ENCODE data around the gene NRN1. TPM values are rescaled to one million over a fixed set of nuclear protein-coding genes. Genes with fewer than 3 reads are reported as not detected.
"Not testable (repeated sequence)": the region's sequence is repeated elsewhere in the genome, so short reads cannot be mapped to it uniquely, and the experiment has no call there.

Gene NRN1
- total RNA-seq, 2 donors from 2014 or later = 1.1 TPM

DNA sequence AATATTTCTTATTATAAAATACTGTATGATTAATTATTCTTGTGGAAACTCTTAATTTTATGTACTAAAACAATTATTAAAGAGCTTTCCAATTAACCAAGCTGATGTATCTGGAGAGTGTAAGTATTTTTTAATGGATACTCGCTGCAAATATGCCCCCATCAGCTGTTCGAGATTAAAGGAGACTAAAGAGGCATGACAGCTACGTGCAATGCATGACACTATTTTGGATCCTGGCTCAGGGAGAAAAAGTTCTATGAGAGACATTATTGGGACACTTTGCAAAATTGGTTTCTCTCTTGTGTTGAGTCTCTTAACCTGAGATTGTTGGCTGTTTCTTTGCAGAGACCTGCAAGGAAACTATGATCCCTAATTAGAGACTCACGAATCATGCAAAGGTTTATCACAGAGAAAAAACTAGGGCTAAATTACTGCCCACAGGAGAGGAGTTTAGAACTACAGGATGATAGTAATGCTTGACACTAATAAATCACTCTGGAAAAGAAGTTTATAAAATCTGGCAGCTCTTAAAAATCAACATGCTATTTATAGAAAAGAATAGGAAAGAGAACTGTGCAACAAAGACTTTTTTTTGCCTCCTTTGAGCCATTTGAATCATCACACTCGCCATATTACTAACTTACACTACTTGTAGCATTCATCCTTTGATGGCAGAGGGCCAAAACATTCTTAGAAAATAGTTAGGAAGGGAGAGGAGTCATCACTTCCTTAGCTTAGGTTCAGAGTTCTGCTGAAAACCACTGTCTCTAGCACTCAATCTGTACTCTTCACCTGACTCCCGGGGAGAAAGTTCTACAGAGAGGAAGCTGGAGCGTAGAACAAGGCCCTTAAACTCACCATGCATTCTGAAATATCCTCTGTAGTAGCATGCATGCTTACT lies 25.3 kb downstream of the NRN1 start:
- Histone ChIP-seq H3K36me3 (no peaks in the 10 kb centered on the region), H3K9me3 (no peaks in the 10 kb centered on the region), H3K4me1 (replicated peaks) (no peaks in the 10 kb centered on the region), H3K27ac (no peak overlapping the region), H3K4me3 (no peak overlapping the region), H3K27me3 (replicated peaks; ENCODE audit: insufficient read depth) (no peaks in the 10 kb centered on the region)
- WGBS = 61% methylated on average over 7 of the region's 7 CpGs
- no peak for TF ChIP-seq POLR2A (IDR thresholded peaks at IDR 0.05)
- intact Hi-C loops (cut with DNase I) = no loop called here
- DNase-seq (ENCODE audit: low spot score) = no peak

DNA sequence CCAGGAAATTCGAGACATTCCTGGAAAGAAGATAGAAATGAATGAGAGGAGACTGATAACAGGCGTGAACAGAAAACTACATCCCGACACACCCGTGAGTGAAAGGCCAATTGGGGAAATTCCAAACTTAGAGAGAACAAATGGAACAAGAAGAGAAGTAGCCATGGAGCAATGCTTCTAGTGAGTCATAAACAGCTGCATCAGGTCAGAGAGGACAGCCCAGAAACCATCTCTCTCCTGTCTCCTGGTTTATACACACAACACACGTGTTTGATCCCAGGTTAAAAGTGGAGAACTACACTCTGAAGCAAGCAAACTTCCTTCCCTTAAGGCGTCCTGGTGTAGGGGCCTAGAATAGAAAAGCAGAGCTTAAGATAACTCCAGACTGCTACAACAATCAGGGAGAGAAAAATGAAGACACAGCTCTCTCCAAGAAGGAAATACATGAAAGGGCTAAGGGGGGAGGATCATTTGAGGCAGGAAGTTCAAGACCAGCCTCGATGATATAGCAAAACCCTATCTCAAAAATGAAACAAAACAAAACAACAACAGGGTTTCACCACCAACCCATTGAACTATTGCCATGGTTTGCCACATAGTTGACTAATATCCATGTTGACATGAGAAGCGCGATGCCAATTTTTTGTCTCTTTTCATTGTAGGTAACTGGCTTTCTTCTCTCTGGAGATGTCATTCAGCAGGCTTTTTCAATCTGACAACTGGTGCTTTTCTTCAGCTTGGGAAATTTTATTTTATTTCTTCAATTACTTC lies 26.9 kb downstream of the NRN1 start:
- H3K9me3 ChIP-seq = no peaks in the 10 kb centered on the region
- H3K36me3 ChIP-seq = no peaks in the 10 kb centered on the region
- intact Hi-C loops (cut with DNase I) = no loop called here
- WGBS = 69% methylated on average over 9 of the region's 9 CpGs
- H3K27me3 ChIP-seq (replicated peaks; ENCODE audit: insufficient read depth) = no peaks in the 10 kb centered on the region
- H3K27ac ChIP-seq = no peak overlapping the region
- no peak overlapping the region for H3K4me3 ChIP-seq
- DNase-seq (ENCODE audit: low spot score) = no peak
- TF ChIP-seq, protein P1, sequence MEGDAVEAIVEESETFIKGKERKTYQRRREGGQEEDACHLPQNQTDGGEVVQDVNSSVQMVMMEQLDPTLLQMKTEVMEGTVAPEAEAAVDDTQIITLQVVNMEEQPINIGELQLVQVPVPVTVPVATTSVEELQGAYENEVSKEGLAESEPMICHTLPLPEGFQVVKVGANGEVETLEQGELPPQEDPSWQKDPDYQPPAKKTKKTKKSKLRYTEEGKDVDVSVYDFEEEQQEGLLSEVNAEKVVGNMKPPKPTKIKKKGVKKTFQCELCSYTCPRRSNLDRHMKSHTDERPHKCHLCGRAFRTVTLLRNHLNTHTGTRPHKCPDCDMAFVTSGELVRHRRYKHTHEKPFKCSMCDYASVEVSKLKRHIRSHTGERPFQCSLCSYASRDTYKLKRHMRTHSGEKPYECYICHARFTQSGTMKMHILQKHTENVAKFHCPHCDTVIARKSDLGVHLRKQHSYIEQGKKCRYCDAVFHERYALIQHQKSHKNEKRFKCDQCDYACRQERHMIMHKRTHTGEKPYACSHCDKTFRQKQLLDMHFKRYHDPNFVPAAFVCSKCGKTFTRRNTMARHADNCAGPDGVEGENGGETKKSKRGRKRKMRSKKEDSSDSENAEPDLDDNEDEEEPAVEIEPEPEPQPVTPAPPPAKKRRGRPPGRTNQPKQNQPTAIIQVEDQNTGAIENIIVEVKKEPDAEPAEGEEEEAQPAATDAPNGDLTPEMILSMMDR (IDR thresholded peaks at IDR 0.05) = no peak
- TF ChIP-seq POLR2A (IDR thresholded peaks at IDR 0.05) (no peak), POLR2AphosphoS5 (IDR thresholded peaks at IDR 0.05) (no peak)
- no peaks in the 10 kb centered on the region for H3K4me1 ChIP-seq (replicated peaks)

DNA sequence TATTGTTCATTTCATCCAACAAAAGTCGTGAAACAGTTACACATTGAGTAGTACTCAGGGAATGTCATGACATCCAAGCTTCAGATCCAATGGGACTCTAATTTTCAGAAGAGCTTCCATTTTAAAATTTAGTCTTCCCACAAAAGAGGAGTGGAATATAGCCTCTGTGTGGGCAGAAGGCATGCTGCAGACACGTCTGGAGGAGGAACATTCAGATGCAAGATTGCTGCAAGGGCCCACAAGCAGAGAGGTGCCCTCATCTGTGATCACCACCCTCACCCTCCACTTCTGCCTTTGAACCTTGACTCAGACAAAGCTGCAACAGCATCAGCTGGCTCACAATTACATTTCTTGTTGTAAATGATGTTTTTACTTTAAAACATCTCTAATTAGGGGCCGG lies 29.9 kb downstream of the NRN1 start:
- intact Hi-C loops (cut with DNase I) = no loop called here
- Histone ChIP-seq H3K27me3 (replicated peaks; ENCODE audit: insufficient read depth) (no peaks in the 10 kb centered on the region), H3K27ac (no peak overlapping the region), H3K9me3 (no peaks in the 10 kb centered on the region), H3K4me3 (no peak overlapping the region), H3K36me3 (no peaks in the 10 kb centered on the region), H3K4me1 (replicated peaks) (no peaks in the 10 kb centered on the region)
- no peak for TF ChIP-seq POLR2AphosphoS5 (IDR thresholded peaks at IDR 0.05)
- TF ChIP-seq, protein P1 (IDR thresholded peaks at IDR 0.05) = no peak
- no peak for TF ChIP-seq POLR2A (IDR thresholded peaks at IDR 0.05)
- 75% methylated on average over 3 of the region's 3 CpGs for WGBS
- no peak for DNase-seq (ENCODE audit: low spot score)

DNA sequence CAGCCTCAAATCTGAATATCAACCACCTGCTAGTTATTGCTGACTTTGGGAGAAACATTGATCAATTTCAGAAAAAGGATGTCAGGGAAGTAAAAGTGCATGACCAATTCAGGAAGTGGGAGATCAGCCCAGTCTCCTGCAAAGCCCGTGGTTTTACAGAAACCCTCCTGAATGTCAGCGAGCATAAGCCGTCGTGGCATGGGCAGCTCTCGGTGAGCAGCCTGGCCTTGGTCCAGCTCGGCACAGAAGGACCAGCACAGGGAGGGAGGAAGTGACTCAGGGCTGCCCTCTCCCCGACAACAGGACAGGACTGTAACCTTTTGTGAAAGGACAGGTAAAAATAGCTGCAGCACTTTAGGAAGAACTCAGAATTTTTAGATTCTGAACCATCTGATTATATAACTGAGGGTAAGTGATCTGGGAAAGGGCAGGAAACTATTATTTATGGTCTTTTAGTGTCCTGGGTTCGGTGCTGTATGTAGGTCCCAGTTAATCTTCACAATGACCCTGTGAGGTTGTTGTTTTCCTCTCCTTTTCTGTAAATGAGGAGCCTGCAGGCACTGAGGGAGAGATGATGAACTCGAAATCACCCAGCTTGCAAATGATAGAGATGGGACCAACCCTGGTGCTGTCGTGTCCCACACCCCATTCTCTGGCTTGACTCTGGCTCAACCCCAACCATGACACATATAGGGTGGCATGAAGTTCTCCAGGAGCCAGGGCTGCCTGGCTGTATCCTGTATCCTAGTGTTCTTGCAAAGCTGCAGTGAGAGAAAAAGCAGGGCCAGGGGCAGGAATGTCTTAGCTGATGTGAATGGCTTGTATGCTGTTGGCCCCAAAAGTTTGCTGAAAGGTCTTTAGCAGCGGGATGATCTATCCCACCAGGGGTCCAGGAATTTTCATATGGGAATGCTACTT lies 37.6 kb downstream of the NRN1 start:
- Histone ChIP-seq H3K27ac (no peak overlapping the region), H3K4me1 (replicated peaks) (no peaks in the 10 kb centered on the region), H3K27me3 (replicated peaks; ENCODE audit: insufficient read depth) (no peaks in the 10 kb centered on the region), H3K36me3 (no peaks in the 10 kb centered on the region), H3K9me3 (no peaks in the 10 kb centered on the region), H3K4me3 (no peak overlapping the region)
- WGBS = 31% methylated on average over 11 of the region's 11 CpGs
- intact Hi-C loops (cut with DNase I) = no loop called here
- no peak for DNase-seq (ENCODE audit: low spot score)
- TF ChIP-seq POLR2A (IDR thresholded peaks at IDR 0.05) (no peak), POLR2AphosphoS5 (IDR thresholded peaks at IDR 0.05) (no peak)
- TF ChIP-seq, protein P1 (IDR thresholded peaks at IDR 0.05) = no peak

DNA sequence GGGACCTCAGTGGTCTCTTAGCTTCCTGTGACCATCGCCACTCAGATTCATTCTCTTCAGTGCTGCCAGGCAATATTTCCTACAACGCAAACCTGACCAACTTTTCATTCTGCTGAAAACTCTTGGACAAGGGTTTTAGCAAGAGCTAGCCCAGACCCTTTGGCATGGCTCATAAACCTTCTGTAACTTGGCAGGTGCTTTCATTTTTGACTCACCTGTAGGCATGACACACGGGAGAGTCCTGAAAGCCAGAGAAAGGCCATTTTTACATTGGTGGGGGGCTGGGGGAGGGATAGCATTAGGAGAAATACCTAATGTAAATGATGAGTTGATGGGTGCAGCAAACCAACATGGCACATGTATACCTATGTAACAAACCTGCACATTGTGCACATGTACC lies 38.7 kb downstream of the NRN1 start:
- H3K9me3 ChIP-seq; H3K36me3 ChIP-seq; H3K27me3 ChIP-seq (replicated peaks; ENCODE audit: insufficient read depth); H3K4me1 ChIP-seq (replicated peaks); DNase-seq (ENCODE audit: low spot score); H3K27ac ChIP-seq; intact Hi-C loops (cut with DNase I); H3K4me3 ChIP-seq: not testable (repeated sequence)
- 84% methylated on average over 3 of the region's 3 CpGs for WGBS

Data from prostate gland (tissue), 2 donors.